OCI-LY7 (cell line): ENCODE measurements around the gene LAPTM5. TPM values are rescaled to one million over a fixed set of nuclear protein-coding genes. Genes with fewer than 3 reads are reported as not detected.

ENCODE experiments used
- BruUV-seq: library from RNA; stranded (reverse); fragments of 400-500 nt; replicated peaks from 2 replicates; lab custom pipeline; 2021; lab: Mats Ljungman, UMichigan
- CTCF ChIA-PET: fragments of 300-600 bp; sonication (Branson Sonifier 250); formaldehyde crosslinking; loops from one replicate; lab custom pipeline; 2022; ENCODE audit warnings: antibody characterized with exemption; ENCODE audit not compliant: unreplicated experiment; lab: Charles Lee
- POLR2A ChIA-PET: fragments of 300-600 bp; sonication (Branson Sonifier 250); formaldehyde crosslinking; loops from one replicate; lab custom pipeline; 2022; ENCODE audit warnings: antibody characterized with exemption; lab: Charles Lee
- DNase-seq: peaks from one replicate; pipeline ENCODE4 v3.0.0-alpha.2; 2015; ENCODE audit warnings: low spot score
- H2AFZ ChIP-seq: fragments of 200-600 bp; sonication (generic), shearing (Covaris generic); 2 replicates; pipeline ENCODE4 v1.6.1; 2014; ENCODE audit warnings: mild to moderate bottlenecking, antibody characterized with exemption, low read length, moderate library complexity
- H3K27ac ChIP-seq: fragments of 200-600 bp; sonication (generic); 2 replicates; pipeline ENCODE4 v1.5.1; 2014; ENCODE audit warnings: mixed run types, low read depth, mild to moderate bottlenecking, moderate library complexity, low read length, inconsistent platforms; ENCODE audit not compliant: poor library complexity, severe bottlenecking
- H3K36me3 ChIP-seq: fragments of 200-600 bp; sonication (generic); 2 replicates; pipeline ENCODE4 v1.6.1; 2014; ENCODE audit warnings: mild to moderate bottlenecking, antibody characterized with exemption, low read length, moderate library complexity, mixed read lengths; ENCODE audit not compliant: insufficient read depth
- H3K4me1 ChIP-seq: fragments of 200-600 bp; sonication (generic); 2 replicates; pipeline ENCODE4 v1.5.1; 2014; ENCODE audit warnings: mild to moderate bottlenecking, low read length; ENCODE audit not compliant: insufficient read depth, poor library complexity, severe bottlenecking
- H3K4me2 ChIP-seq: fragments of 200-600 bp; sonication (generic); 2 replicates; pipeline ENCODE4 v1.6.1; 2014; ENCODE audit warnings: mild to moderate bottlenecking, low read length
- H3K4me3 ChIP-seq: fragments of 200-600 bp; sonication (generic); 2 replicates; pipeline ENCODE4 v1.5.1; 2014; ENCODE audit warnings: mild to moderate bottlenecking, low read depth, low read length; ENCODE audit not compliant: poor library complexity, severe bottlenecking
- H3K79me2 ChIP-seq: fragments of 200-600 bp; sonication (generic); 2 replicates; pipeline ENCODE4 v1.6.1; 2016; ENCODE audit warnings: low read depth, mild to moderate bottlenecking, low read length, moderate library complexity, mixed read lengths; ENCODE audit not compliant: insufficient read depth
- H3K9me2 ChIP-seq: fragments of 200-600 bp; sonication (generic); 2 replicates; pipeline ENCODE4 v1.6.1; 2016; ENCODE audit warnings: mild to moderate bottlenecking, low read length, mixed read lengths; ENCODE audit not compliant: insufficient read depth
- H3K9me3 ChIP-seq: fragments of 200-600 bp; sonication (generic); 2 replicates; pipeline ENCODE4 v1.6.1; 2014; ENCODE audit warnings: mild to moderate bottlenecking, mixed run types, low read length, mixed read lengths
- H4K20me1 ChIP-seq: fragments of 200-600 bp; sonication (generic); 2 replicates; pipeline ENCODE4 v1.6.1; 2014; ENCODE audit warnings: mild to moderate bottlenecking, antibody characterized with exemption, low read length, moderate library complexity, mixed read lengths; ENCODE audit not compliant: insufficient read depth
- EZH2phosphoT487 ChIP-seq: fragments of 200-600 bp; sonication (generic); IDR thresholded peaks from 2 replicates; pipeline ENCODE4 v1.6.1; 2018; ENCODE audit warnings: low read depth, borderline replicate concordance, mild to moderate bottlenecking, mixed run types, antibody characterized with exemption, low read length, moderate library complexity, mixed read lengths
- intact Hi-C: fragments of 100-400 bp; cut with micrococcal nuclease; formaldehyde crosslinking; loops from one replicate; pipeline ENCODE4 v1.10.0; 2022; ENCODE audit not compliant: unreplicated experiment
- total RNA-seq, 2 experiments: library from RNA; depleted of rRNA in 1 of 2; stranded (reverse); fragments of >200 nt in 1 of 2; shearing (Covaris generic) in 1 of 2; gene quantifications; 2 replicates each; pipeline ENCODE4 v1.2.3, GENCODE V29; 2014 to 2022
- TF ChIP-seq, protein P1 (sequence below): fragments of 200-600 bp; sonication (generic); conservative IDR thresholded peaks from 2 replicates; pipeline ENCODE4 v1.5.1; 2014; ENCODE audit warnings: mild to moderate bottlenecking, antibody characterized with exemption, low read length, moderate library complexity, mixed read lengths

LAPTM5 gene
- total RNA-seq, 2 experiments from 2014 or later, result 113 to 137 TPM

DNA sequence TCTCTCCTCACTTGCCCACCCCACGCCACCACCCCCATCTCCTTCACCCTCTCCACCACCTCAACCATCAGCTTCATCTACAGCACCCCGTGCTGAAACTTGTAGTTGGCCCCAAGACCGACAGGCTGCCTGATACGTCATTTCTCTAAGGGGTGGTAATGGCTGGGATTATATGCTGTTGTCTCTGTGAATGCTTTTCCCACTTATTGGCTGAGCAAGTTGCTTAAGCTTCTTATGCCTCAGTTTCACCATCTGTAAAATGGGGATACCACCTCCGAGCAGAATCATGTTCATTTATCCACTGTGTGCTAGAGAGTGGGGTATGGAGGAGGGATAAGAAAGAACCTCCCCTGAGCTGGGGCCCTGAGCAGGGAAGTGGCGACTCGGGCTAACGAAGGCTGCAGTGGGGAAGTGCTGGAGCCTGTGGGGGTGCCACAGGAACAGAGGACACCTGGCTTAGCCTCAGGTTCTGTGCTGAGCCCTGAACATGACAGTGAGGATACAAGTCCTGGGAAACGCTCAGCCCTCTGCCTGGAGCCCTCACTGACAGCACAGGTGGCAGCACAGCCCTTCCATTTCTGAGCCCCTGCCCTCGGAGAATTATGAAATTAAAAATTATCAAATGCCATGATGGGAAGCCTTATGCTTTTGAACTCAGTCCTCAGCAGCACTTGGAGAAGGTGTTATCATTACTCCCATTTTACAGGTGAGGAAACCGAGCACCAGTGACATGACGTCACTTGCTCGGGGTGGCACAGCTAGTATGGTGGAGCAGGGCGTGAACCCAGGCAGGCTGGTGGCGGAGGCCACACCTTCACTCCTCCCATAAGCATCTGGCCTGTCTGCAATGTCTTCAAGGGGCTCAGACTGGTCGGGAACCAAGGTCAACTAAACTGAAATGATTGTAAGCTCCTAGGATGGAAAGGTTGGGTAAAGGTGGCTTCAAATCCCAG lies 37.0 kb downstream of the LAPTM5 start:
- H3K27ac ChIP-seq, result no peak overlapping the region
- DNase-seq, result peak; percentile 44
- H3K4me2 ChIP-seq, result peak overlapping the region; percentile 98
- no peaks in the 10 kb centered on the region for H3K36me3 ChIP-seq
- H3K4me3 ChIP-seq, result no peak overlapping the region
- ChIA-PET POLR2A (interaction anchor here (0.5 to 2.5 kb wide), 9 partner anchors 10 to 59 kb away, joined by 3 to 12 read pairs (median 4); no protein-coding TSS in a partner anchor), CTCF (interaction anchor here (0.6 to 4.0 kb wide), 12 partner anchors 10 to 192 kb away, joined by 3 to 61 read pairs (median 6); no protein-coding TSS in a partner anchor)
- H3K9me2 ChIP-seq, result no peaks in the 10 kb centered on the region
- peaks cover 28% of the 10 kb centered on the region for H3K4me1 ChIP-seq
- H4K20me1 ChIP-seq, result no peaks in the 10 kb centered on the region
- TF ChIP-seq, protein P1, sequence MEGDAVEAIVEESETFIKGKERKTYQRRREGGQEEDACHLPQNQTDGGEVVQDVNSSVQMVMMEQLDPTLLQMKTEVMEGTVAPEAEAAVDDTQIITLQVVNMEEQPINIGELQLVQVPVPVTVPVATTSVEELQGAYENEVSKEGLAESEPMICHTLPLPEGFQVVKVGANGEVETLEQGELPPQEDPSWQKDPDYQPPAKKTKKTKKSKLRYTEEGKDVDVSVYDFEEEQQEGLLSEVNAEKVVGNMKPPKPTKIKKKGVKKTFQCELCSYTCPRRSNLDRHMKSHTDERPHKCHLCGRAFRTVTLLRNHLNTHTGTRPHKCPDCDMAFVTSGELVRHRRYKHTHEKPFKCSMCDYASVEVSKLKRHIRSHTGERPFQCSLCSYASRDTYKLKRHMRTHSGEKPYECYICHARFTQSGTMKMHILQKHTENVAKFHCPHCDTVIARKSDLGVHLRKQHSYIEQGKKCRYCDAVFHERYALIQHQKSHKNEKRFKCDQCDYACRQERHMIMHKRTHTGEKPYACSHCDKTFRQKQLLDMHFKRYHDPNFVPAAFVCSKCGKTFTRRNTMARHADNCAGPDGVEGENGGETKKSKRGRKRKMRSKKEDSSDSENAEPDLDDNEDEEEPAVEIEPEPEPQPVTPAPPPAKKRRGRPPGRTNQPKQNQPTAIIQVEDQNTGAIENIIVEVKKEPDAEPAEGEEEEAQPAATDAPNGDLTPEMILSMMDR, result peak; percentile 21
- TF ChIP-seq EZH2phosphoT487, result no peak
- peaks cover 4% of the 10 kb centered on the region; the same call in 1 of the 2 replicates for H3K9me3 ChIP-seq
- intact Hi-C loops, result loop anchor here (1.0 kb wide), 1 partner anchor 34 kb away; no protein-coding TSS in a partner anchor
- H2AFZ ChIP-seq, result no peak overlapping the region
- BruUV-seq, result no TSS peak
- no peaks in the 10 kb centered on the region for H3K79me2 ChIP-seq

DNA sequence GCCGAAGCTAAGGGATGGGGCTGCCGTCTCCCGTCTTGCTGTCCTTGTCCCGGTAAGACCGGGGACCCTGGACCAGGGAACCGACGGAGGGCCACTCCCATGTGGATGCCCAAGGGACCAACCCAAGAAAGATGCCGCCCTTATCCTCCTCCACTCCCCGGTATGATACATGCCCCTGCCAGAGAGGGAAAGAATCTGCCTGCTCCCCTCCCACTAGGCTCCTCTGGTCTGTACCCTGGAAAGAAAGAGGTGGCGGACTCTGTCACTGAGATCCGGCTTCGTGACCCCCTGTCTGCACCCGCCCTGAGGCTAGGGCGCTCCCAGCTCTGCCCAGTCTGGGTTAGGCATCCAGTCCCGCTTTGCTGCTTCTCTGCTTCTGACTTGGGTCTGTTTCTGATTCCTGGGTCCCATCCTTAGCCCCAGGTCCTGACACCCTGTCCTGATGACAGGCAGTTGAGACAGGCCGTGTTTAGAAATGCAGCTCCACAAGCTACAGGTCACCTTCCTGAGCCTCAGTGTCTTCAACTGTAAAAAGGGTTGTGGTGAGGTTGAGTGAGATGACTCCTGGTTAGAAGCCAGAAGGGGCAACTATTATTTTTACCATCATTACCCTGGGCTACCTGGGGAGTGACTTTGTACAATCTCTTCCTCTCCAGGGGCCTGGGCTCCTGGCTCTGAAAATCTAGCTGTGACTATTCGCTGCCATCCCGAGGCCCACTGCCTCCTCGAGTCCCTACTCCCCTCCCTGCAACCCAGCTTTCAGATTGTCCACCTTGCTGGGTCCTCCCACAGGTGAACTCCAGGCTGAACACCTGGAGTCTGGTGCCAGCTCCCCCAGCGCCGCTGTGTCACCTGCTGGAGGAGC lies 37.9 kb downstream of the LAPTM5 start:
- Histone ChIP-seq H4K20me1 (no peaks in the 10 kb centered on the region), H3K9me3 (peaks cover 10% of the 10 kb centered on the region; the same call in 1 of the 2 replicates), H3K9me2 (no peaks in the 10 kb centered on the region), H3K36me3 (no peaks in the 10 kb centered on the region), H3K4me2 (peak overlapping the region; percentile 98), H3K4me1 (peaks cover 28% of the 10 kb centered on the region), H3K27ac (no peak overlapping the region), H2AFZ (no peak overlapping the region; the same call in 1 of the 2 replicates), H3K79me2 (no peaks in the 10 kb centered on the region), H3K4me3 (peak overlapping the region; percentile 80)
- intact Hi-C loops, result loop anchor here (1.0 kb wide), 4 partner anchors 35 to 210 kb away; no protein-coding TSS in a partner anchor
- POLR2A ChIA-PET, result interaction anchor here (0.8 to 2.5 kb wide), 7 partner anchors 10 to 60 kb away, joined by 3 to 12 read pairs (median 9); no protein-coding TSS in a partner anchor
- DNase-seq, result no peak
- CTCF ChIA-PET, result interaction anchor here (0.6 to 4.0 kb wide), 10 partner anchors 11 to 193 kb away, joined by 3 to 61 read pairs (median 7); no protein-coding TSS in a partner anchor
- no peak for TF ChIP-seq EZH2phosphoT487
- TF ChIP-seq, protein P1, result peak; percentile 46
- TSS peak; percentile 52 for BruUV-seq
